ENCODE measurements around the gene DPEP3. TPM values are rescaled to one million over a fixed set of nuclear protein-coding genes. Genes with fewer than 3 reads are reported as not detected.
A peak's percentile ranks its signal among the peaks of the same experiment; 100 is the strongest.
"Not testable (repeated sequence)": the region's sequence is repeated elsewhere in the genome, so short reads cannot be mapped to it uniquely, and the experiment has no call there.

Gene DPEP3
- total RNA-seq, 2 donors from 2014 or later = 0.28 TPM; not detected in 1

GRCh38 chr16:67937713-67938112, 42.6 kb downstream of the DPEP3 start:
- DNase-seq; ATAC-seq; intact Hi-C loops (cut with DNase I, micrococcal nuclease): not testable (repeated sequence)

- DNase-seq = peak in 1 of 2 donors; percentile 83
- ATAC-seq = peak; percentile 2
- intact Hi-C loops (cut with DNase I, micrococcal nuclease) = no loop called here
Measured at GRCh38 chr16:67936880-67937605, 43.3 kb downstream of the DPEP3 start.

- peak in 1 of 2 donors; percentile 80 for DNase-seq
- ATAC-seq = peak; percentile 62
- intact Hi-C loops (cut with DNase I, micrococcal nuclease) = no loop called here
Measured at GRCh38 chr16:67936124-67936879, 44.0 kb downstream of the DPEP3 start, which contains the start of gene PSMB10. Gene PSMB10, minus strand, starts transcription at chr16:67936850. Its CDS starts 101 bp downstream, at chr16:67936749.

GRCh38 chr16:67935402-67936123, 44.7 kb downstream of the DPEP3 start:
- intact Hi-C loops (cut with DNase I, micrococcal nuclease) = no loop called here
- DNase-seq (peak; percentile 97 to 98), ATAC-seq (peak; percentile 88)

GRCh38 chr16:67935101-67935401, 45.2 kb downstream of the DPEP3 start:
- no peak for ATAC-seq
- intact Hi-C loops (cut with DNase I, micrococcal nuclease) = no loop called here
- no peak for DNase-seq

GRCh38 chr16:67934306-67935100, 45.8 kb downstream of the DPEP3 start:
- ATAC-seq (no peak), DNase-seq (no peak)
- intact Hi-C loops (cut with DNase I, micrococcal nuclease) = no loop called here

- DNase-seq (no peak), ATAC-seq (no peak)
- intact Hi-C loops (cut with DNase I, micrococcal nuclease) = no loop called here
Measured at GRCh38 chr16:67933805-67934204, 46.5 kb downstream of the DPEP3 start.

GRCh38 chr16:67932462-67932840, 47.8 kb downstream of the DPEP3 start:
- DNase-seq (no peak), ATAC-seq (no peak)
- intact Hi-C loops (cut with DNase I, micrococcal nuclease) = no loop called here

GRCh38 chr16:67931712-67932461, 48.4 kb downstream of the DPEP3 start, which contains the start of gene CTRL:
Gene CTRL, minus strand, starts transcription at chr16:67931862. Its CDS starts 10 bp downstream, at chr16:67931852.
- no peak for DNase-seq
- ATAC-seq = no peak
- intact Hi-C loops (cut with DNase I, micrococcal nuclease) = no loop called here

- DNase-seq (peak in 1 of 2 donors; percentile 14), ATAC-seq (no peak)
- intact Hi-C loops (cut with DNase I, micrococcal nuclease) = no loop called here
Measured at GRCh38 chr16:67930678-67931211, 49.6 kb downstream of the DPEP3 start.

GRCh38 chr16:67930191-67930590, 50.1 kb downstream of the DPEP3 start:
- DNase-seq (no peak), ATAC-seq (no peak)
- intact Hi-C loops (cut with DNase I, micrococcal nuclease) = no loop called here

- intact Hi-C loops (cut with DNase I, micrococcal nuclease) = loop anchor here in 1 of 2 donors (5.0 to 10.0 kb wide), 2 partner anchors 41 to 114 kb away; no protein-coding TSS in a partner anchor
- DNase-seq (peak; percentile 63 to 80), ATAC-seq (peak; percentile 78)
Measured at GRCh38 chr16:67928561-67929364, 51.5 kb downstream of the DPEP3 start.

GRCh38 chr16:67928147-67928546, 52.2 kb downstream of the DPEP3 start:
- ATAC-seq (peak; percentile 4), DNase-seq (no peak)
- intact Hi-C loops (cut with DNase I, micrococcal nuclease) = loop anchor here in 1 of 2 donors (5.0 to 10.0 kb wide), 2 partner anchors 41 to 113 kb away; no protein-coding TSS in a partner anchor

- no peak for DNase-seq
- intact Hi-C loops (cut with DNase I, micrococcal nuclease) = loop anchor here in 1 of 2 donors (5.0 to 10.0 kb wide), 2 partner anchors 40 to 113 kb away; no protein-coding TSS in a partner anchor
- no peak for ATAC-seq
Measured at GRCh38 chr16:67927131-67927941, 53.0 kb downstream of the DPEP3 start.

GRCh38 chr16:67926181-67926750, 54.0 kb downstream of the DPEP3 start:
- intact Hi-C loops (cut with DNase I, micrococcal nuclease) = loop anchor here in 1 of 2 donors (5.0 to 10.0 kb wide), 2 partner anchors 39 to 111 kb away; no protein-coding TSS in a partner anchor
- DNase-seq (no peak), ATAC-seq (no peak)

Data from left colon (tissue), 2 donors.